Hepatocyte (in vitro differentiated cells): ENCODE measurements around the gene DVL1. TPM values are rescaled to one million over a fixed set of nuclear protein-coding genes. Genes with fewer than 3 reads are reported as not detected.

Experiments
- DNase-seq: peaks from one replicate; pipeline ENCODE4 v3.0.0-alpha.2; 2016; ENCODE audit warnings: low spot score
- H2AFZ ChIP-seq: fragments of 200-600 bp; sonication (generic); 2 replicates; pipeline ENCODE4 v1.6.0; 2016; ENCODE audit warnings: antibody characterized with exemption, mild to moderate bottlenecking
- H3K27ac ChIP-seq: fragments of 200-600 bp; sonication (generic); 2 replicates; pipeline ENCODE4 v1.5.1; 2016; ENCODE audit warnings: mild to moderate bottlenecking
- H3K27me3 ChIP-seq: fragments of 200-600 bp; sonication (generic); 2 replicates; pipeline ENCODE4 v1.6.1; 2016
- H3K36me3 ChIP-seq: fragments of 200-600 bp; sonication (generic); replicated peaks from 2 replicates; pipeline ENCODE4 v1.5.1; 2016; ENCODE audit warnings: low read depth; ENCODE audit not compliant: insufficient read depth
- H3K4me1 ChIP-seq: fragments of 200-600 bp; sonication (generic); 2 replicates; pipeline ENCODE4 v1.5.1; 2016; ENCODE audit warnings: mild to moderate bottlenecking, moderate library complexity; ENCODE audit not compliant: insufficient read depth
- H3K4me2 ChIP-seq: fragments of 200-600 bp; sonication (generic); 2 replicates; pipeline ENCODE4 v1.6.0; 2016
- H3K4me3 ChIP-seq: fragments of 200-600 bp; sonication (generic); 2 replicates; pipeline ENCODE4 v1.5.1; 2016; ENCODE audit warnings: mild to moderate bottlenecking
- H3K79me2 ChIP-seq: fragments of 200-600 bp; sonication (generic); 2 replicates; pipeline ENCODE4 v1.6.0; 2017; ENCODE audit warnings: mild to moderate bottlenecking
- H3K9me2 ChIP-seq: fragments of 200-600 bp; sonication (generic); replicated peaks from 2 replicates; pipeline ENCODE4 v1.6.0; 2017; ENCODE audit warnings: mild to moderate bottlenecking; ENCODE audit not compliant: insufficient read depth
- H3K9me3 ChIP-seq: fragments of 200-600 bp; sonication (generic); 2 replicates; pipeline ENCODE4 v1.5.1; 2016; ENCODE audit warnings: low read depth, mild to moderate bottlenecking
- H4K20me1 ChIP-seq: fragments of 200-600 bp; sonication (generic); 2 replicates; pipeline ENCODE4 v1.6.0; 2016; ENCODE audit warnings: mild to moderate bottlenecking; ENCODE audit not compliant: insufficient read depth, poor library complexity, severe bottlenecking
- CTCF ChIP-seq: fragments of 200-600 bp; sonication (generic); IDR thresholded peaks from 2 replicates; pipeline ENCODE4 v1.5.1; 2016; ENCODE audit warnings: antibody characterized with exemption, mild to moderate bottlenecking; ENCODE audit not compliant: poor library complexity
- EZH2 ChIP-seq: fragments of 200-600 bp; sonication (generic); IDR thresholded peaks from 2 replicates; pipeline ENCODE4 v1.6.1; 2016; ENCODE audit warnings: antibody characterized with exemption, mild to moderate bottlenecking, borderline replicate concordance
- EZH2phosphoT487 ChIP-seq: fragments of 200-600 bp; sonication (generic); IDR thresholded peaks from one replicate; pipeline ENCODE4 v1.6.1; 2018; ENCODE audit warnings: antibody characterized with exemption, mild to moderate bottlenecking, low read depth, moderate library complexity; ENCODE audit not compliant: unreplicated experiment, severe bottlenecking
- WGBS: methylation state at CpG from one replicate; pipeline ENCODE4 v1.1.6; 2016; ENCODE audit warnings: low lambda C conversion rate; ENCODE audit errors: missing lambda C conversion rate; 5-methylcytosine and 5-hydroxymethylcytosine counted together
- polyA plus RNA-seq: library from polyadenylated mRNA; unstranded; fragments of >200 nt; fragmentation: Nextera tagmentation; extraction: Ambion mirVana; gene quantifications from 2 replicates; pipeline ENCODE4 v1.2.1, GENCODE V29; 2016
- total RNA-seq: library from RNA; depleted of rRNA; stranded (reverse); fragments of >200 nt; gene quantifications from 2 replicates; pipeline ENCODE4 v1.2.3, GENCODE V29; 2014

The DVL1 gene
- total and polyA plus RNA-seq, 2 experiments from 2014 or later, result 49.1 to 61.6 TPM

- Histone ChIP-seq H3K36me3 (no peaks in the 10 kb centered on the region), H3K9me3 (no peaks in the 10 kb centered on the region), H3K9me2 (no peaks in the 10 kb centered on the region), H3K4me1 (peaks cover 9% of the 10 kb centered on the region), H3K4me3 (no peak overlapping the region), H3K27me3 (no peaks in the 10 kb centered on the region), H3K79me2 (peaks cover 27% of the 10 kb centered on the region), H3K27ac (no peak overlapping the region), H3K4me2 (peak overlapping the region; percentile 97), H2AFZ (no peak overlapping the region), H4K20me1 (no peaks in the 10 kb centered on the region)
- DNase-seq, result no peak
- TF ChIP-seq EZH2phosphoT487 (no peak), CTCF (no peak), EZH2 (no peak)
- WGBS, result 97% methylated on average over 26 of the region's 26 CpGs
These were observed 24.0 kb upstream of the DVL1 start for GRCh38 chr1:1373051-1373814.

GRCh38 chr1:1371746-1372711, 22.8 kb upstream of the DVL1 start:
- H4K20me1 ChIP-seq, result no peaks in the 10 kb centered on the region
- no peaks in the 10 kb centered on the region for H3K9me2 ChIP-seq
- no peak overlapping the region for H3K4me3 ChIP-seq
- 62% methylated on average over 25 of the region's 26 CpGs for WGBS
- peak; percentile 82 for TF ChIP-seq CTCF
- no peak for TF ChIP-seq EZH2
- H3K27me3 ChIP-seq, result no peaks in the 10 kb centered on the region
- peaks cover 27% of the 10 kb centered on the region for H3K79me2 ChIP-seq
- peaks cover 9% of the 10 kb centered on the region for H3K4me1 ChIP-seq
- no peaks in the 10 kb centered on the region for H3K9me3 ChIP-seq
- H3K4me2 ChIP-seq, result no peak overlapping the region
- H3K36me3 ChIP-seq, result no peaks in the 10 kb centered on the region
- H3K27ac ChIP-seq, result no peak overlapping the region
- H2AFZ ChIP-seq, result no peak overlapping the region
- DNase-seq, result peak; percentile 75

- Histone ChIP-seq H3K27ac (no peak overlapping the region), H3K4me3 (no peak overlapping the region), H3K27me3 (no peaks in the 10 kb centered on the region), H3K4me2 (no peak overlapping the region), H3K9me2 (no peaks in the 10 kb centered on the region), H2AFZ (no peak overlapping the region), H3K79me2 (peaks cover 27% of the 10 kb centered on the region), H3K36me3 (no peaks in the 10 kb centered on the region), H3K4me1 (peaks cover 9% of the 10 kb centered on the region), H4K20me1 (no peaks in the 10 kb centered on the region), H3K9me3 (no peaks in the 10 kb centered on the region)
- TF ChIP-seq CTCF (no peak), EZH2 (no peak)
- 92% methylated on average over 11 of the region's 12 CpGs for WGBS
- DNase-seq, result no peak
These were observed 22.1 kb upstream of the DVL1 start for GRCh38 chr1:1371364-1371745.
